SU-DHL-6 (cell line): ENCODE results near the gene PRR27.

Experiments used
- H2AFZ ChIP-seq: fragments of 200-600 bp; sonication (generic); 2 replicates; pipeline ENCODE4 v1.6.1; 2014; ENCODE audit warnings: low read depth, mild to moderate bottlenecking, moderate library complexity, mixed read lengths, antibody characterized with exemption, low read length; ENCODE audit not compliant: severe bottlenecking
- H3F3A ChIP-seq: fragments of 200-600 bp; shearing (Covaris generic); 2 replicates; pipeline ENCODE4 v1.6.0; 2016; ENCODE audit warnings: antibody characterized with exemption, mild to moderate bottlenecking; ENCODE audit not compliant: insufficient read depth
- H3K27ac ChIP-seq: fragments of 200-600 bp; sonication (generic); 2 replicates; pipeline ENCODE4 v1.5.1; 2016; ENCODE audit warnings: low read depth, mild to moderate bottlenecking, low read length, moderate library complexity, mixed read lengths
- H3K27me3 ChIP-seq: fragments of 200-600 bp; sonication (generic), shearing (Covaris generic); 2 replicates; pipeline ENCODE4 v1.6.0; 2014; ENCODE audit warnings: mild to moderate bottlenecking, low read length
- H3K36me3 ChIP-seq: fragments of 200-600 bp; sonication (generic); 2 replicates; pipeline ENCODE4 v1.6.1; 2014; ENCODE audit warnings: mild to moderate bottlenecking, low read length, mixed read lengths
- H3K4me2 ChIP-seq: fragments of 300-600, 200-600 bp; shearing (Covaris generic), sonication (generic); 2 replicates; pipeline ENCODE4 v1.6.0; 2014; ENCODE audit warnings: low read length, low read depth, mild to moderate bottlenecking; ENCODE audit not compliant: poor library complexity, severe bottlenecking
- H3K4me3 ChIP-seq: fragments of 200-600 bp; sonication (generic); 2 replicates; pipeline ENCODE4 v1.5.1; 2014; ENCODE audit warnings: antibody characterized with exemption, low read length, mild to moderate bottlenecking, mixed read lengths; ENCODE audit not compliant: insufficient read depth, poor library complexity, severe bottlenecking
- H3K79me2 ChIP-seq: fragments of 200-600 bp; sonication (generic); 2 replicates; pipeline ENCODE4 v1.6.1; 2014; ENCODE audit warnings: mild to moderate bottlenecking, low read length, moderate library complexity; ENCODE audit not compliant: insufficient read depth
- H3K9ac ChIP-seq: fragments of 200-600 bp; sonication (generic); 2 replicates; pipeline ENCODE4 v1.7.0; 2014; ENCODE audit warnings: mild to moderate bottlenecking, low read length
- H3K9me2 ChIP-seq: fragments of 200-600 bp; sonication (generic); replicated peaks from 2 replicates; pipeline ENCODE4 v1.6.1; 2014; ENCODE audit warnings: low read length; ENCODE audit not compliant: insufficient read depth
- H3K9me3 ChIP-seq: fragments of 200-600 bp; sonication (generic); 2 replicates; pipeline ENCODE4 v1.6.1; 2014; ENCODE audit warnings: low read length, mixed read lengths; ENCODE audit not compliant: insufficient read depth
- H4K20me1 ChIP-seq: fragments of 200-600 bp; sonication (generic); 2 replicates; pipeline ENCODE4 v1.6.1; 2014; ENCODE audit warnings: low read depth, mild to moderate bottlenecking, antibody characterized with exemption, low read length, moderate library complexity, mixed read lengths
- CTCF ChIP-seq: fragments of 200-600 bp; sonication (generic); IDR thresholded peaks from one replicate; pipeline ENCODE4 v1.5.1; 2017; ENCODE audit warnings: antibody characterized with exemption, mild to moderate bottlenecking, low read length, moderate library complexity; ENCODE audit not compliant: insufficient read depth, poor library complexity, severe bottlenecking
- EZH2phosphoT487 ChIP-seq: fragments of 200-600 bp; sonication (generic), shearing (Covaris generic); conservative IDR thresholded peaks from 2 replicates; pipeline ENCODE4 v1.6.1; 2018; ENCODE audit warnings: mild to moderate bottlenecking, antibody characterized with exemption, low read length, moderate library complexity, mixed read lengths

The PRR27 gene

GRCh38 chr4:70183940-70184246 is 29.9 kb downstream of the PRR27 start:
- Histone ChIP-seq H3K79me2 (no peaks in the 10 kb centered on the region), H3F3A (no peaks in the 10 kb centered on the region), H2AFZ (no peak overlapping the region), H3K27me3 (no peaks in the 10 kb centered on the region), H3K4me3 (no peak overlapping the region), H3K9me3 (no peaks in the 10 kb centered on the region), H4K20me1 (no peaks in the 10 kb centered on the region), H3K27ac (no peak overlapping the region), H3K9me2 (no peaks in the 10 kb centered on the region), H3K9ac (no peak overlapping the region), H3K4me2 (no peak overlapping the region), H3K36me3 (no peaks in the 10 kb centered on the region)
- TF ChIP-seq EZH2phosphoT487 (no peak), CTCF (no peak)

- Histone ChIP-seq H3K79me2 (no peaks in the 10 kb centered on the region), H3F3A (no peaks in the 10 kb centered on the region), H3K9ac (no peak overlapping the region), H2AFZ (no peak overlapping the region), H3K4me3 (no peak overlapping the region), H3K36me3 (no peaks in the 10 kb centered on the region), H3K27ac (no peak overlapping the region), H3K4me2 (no peak overlapping the region), H4K20me1 (no peaks in the 10 kb centered on the region), H3K9me3 (no peaks in the 10 kb centered on the region), H3K27me3 (no peaks in the 10 kb centered on the region), H3K9me2 (no peaks in the 10 kb centered on the region)
- TF ChIP-seq CTCF (no peak), EZH2phosphoT487 (no peak)
These were observed 33.2 kb downstream of the PRR27 start for GRCh38 chr4:70187216-70187615.

GRCh38 chr4:70190579-70190978 is 36.5 kb downstream of the PRR27 start:
- Histone ChIP-seq H3K79me2 (no peaks in the 10 kb centered on the region), H4K20me1 (no peaks in the 10 kb centered on the region), H3K4me3 (no peak overlapping the region), H3K9me3 (no peaks in the 10 kb centered on the region), H3K27me3 (no peaks in the 10 kb centered on the region), H3K36me3 (no peaks in the 10 kb centered on the region), H3K9ac (no peak overlapping the region), H3K27ac (no peak overlapping the region), H3K9me2 (no peaks in the 10 kb centered on the region), H3F3A (no peaks in the 10 kb centered on the region), H3K4me2 (no peak overlapping the region), H2AFZ (no peak overlapping the region)
- TF ChIP-seq EZH2phosphoT487 (no peak), CTCF (no peak)

- Histone ChIP-seq H3K27ac (no peak overlapping the region), H3K36me3 (no peaks in the 10 kb centered on the region), H3K79me2 (no peaks in the 10 kb centered on the region), H3K9me2 (no peaks in the 10 kb centered on the region), H3K9me3 (no peaks in the 10 kb centered on the region), H4K20me1 (no peaks in the 10 kb centered on the region), H3K4me3 (no peak overlapping the region), H2AFZ (no peak overlapping the region), H3K9ac (no peak overlapping the region), H3K27me3 (no peaks in the 10 kb centered on the region), H3F3A (no peaks in the 10 kb centered on the region), H3K4me2 (no peak overlapping the region)
- TF ChIP-seq EZH2phosphoT487 (no peak), CTCF (no peak)
These were observed 37.6 kb downstream of the PRR27 start for GRCh38 chr4:70191647-70192046.
